Sigmoid colon (tissue), 4 donors: ENCODE results near the gene C2orf66.

Experiments used
- EP300 ChIP-seq, 4 donors: sonication (generic); formaldehyde crosslinking; IDR thresholded peaks; one replicate each; pipeline ENCODE4 v1.6.1; 2017; ENCODE audit warnings: antibody characterized with exemption in 4 of 4
- POLR2A ChIP-seq, 2 donors: fragments of 450-650 bp; IDR thresholded peaks; one replicate each; pipeline ENCODE4 v1.6.1; 2016; ENCODE audit warnings: antibody characterized with exemption in 2 of 2, mild to moderate bottlenecking in 2 of 2, moderate library complexity in 2 of 2
- POLR2AphosphoS5 ChIP-seq, 4 donors: sonication (generic); formaldehyde crosslinking; IDR thresholded peaks; one replicate each; pipeline ENCODE4 v1.6.1; 2017; ENCODE audit warnings: antibody characterized with exemption in 4 of 4
- TF ChIP-seq, protein P1 (sequence below), 4 experiments: fragments of 450-650 bp in 3 of 4; fragments of 200-600 bp in 1 of 4; IDR thresholded peaks; one replicate each; pipeline ENCODE4 v1.5.1; 2016 to 2019; ENCODE audit warnings: antibody characterized with exemption in 4 of 4, mild to moderate bottlenecking in 3 of 4, moderate library complexity in 2 of 4

GRCh38 chr2:196802401-196802800, 6.8 kb downstream of the C2orf66 start:
- TF ChIP-seq, protein P1, sequence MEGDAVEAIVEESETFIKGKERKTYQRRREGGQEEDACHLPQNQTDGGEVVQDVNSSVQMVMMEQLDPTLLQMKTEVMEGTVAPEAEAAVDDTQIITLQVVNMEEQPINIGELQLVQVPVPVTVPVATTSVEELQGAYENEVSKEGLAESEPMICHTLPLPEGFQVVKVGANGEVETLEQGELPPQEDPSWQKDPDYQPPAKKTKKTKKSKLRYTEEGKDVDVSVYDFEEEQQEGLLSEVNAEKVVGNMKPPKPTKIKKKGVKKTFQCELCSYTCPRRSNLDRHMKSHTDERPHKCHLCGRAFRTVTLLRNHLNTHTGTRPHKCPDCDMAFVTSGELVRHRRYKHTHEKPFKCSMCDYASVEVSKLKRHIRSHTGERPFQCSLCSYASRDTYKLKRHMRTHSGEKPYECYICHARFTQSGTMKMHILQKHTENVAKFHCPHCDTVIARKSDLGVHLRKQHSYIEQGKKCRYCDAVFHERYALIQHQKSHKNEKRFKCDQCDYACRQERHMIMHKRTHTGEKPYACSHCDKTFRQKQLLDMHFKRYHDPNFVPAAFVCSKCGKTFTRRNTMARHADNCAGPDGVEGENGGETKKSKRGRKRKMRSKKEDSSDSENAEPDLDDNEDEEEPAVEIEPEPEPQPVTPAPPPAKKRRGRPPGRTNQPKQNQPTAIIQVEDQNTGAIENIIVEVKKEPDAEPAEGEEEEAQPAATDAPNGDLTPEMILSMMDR (IDR thresholded peaks at IDR 0.05), result no peak
- no peak for TF ChIP-seq POLR2A (IDR thresholded peaks at IDR 0.05)
- TF ChIP-seq POLR2AphosphoS5 (IDR thresholded peaks at IDR 0.05), result no peak
- TF ChIP-seq EP300 (IDR thresholded peaks at IDR 0.05), result no peak
